HS-27A (cell line): ENCODE measurements around the gene PPCS.
"Not testable (repeated sequence)": the region's sequence is repeated elsewhere in the genome, so short reads cannot be mapped to it uniquely, and the experiment has no call there.

Source experiments
- DNase-seq: peaks from one replicate; pipeline ENCODE4 v3.0.0-alpha.2; 2012; ENCODE audit warnings: low read depth, missing footprints

The PPCS gene

GRCh38 chr1:42453386-42453785 lies 3.0 kb upstream of the PPCS start:
- DNase-seq, result no peak

DNA sequence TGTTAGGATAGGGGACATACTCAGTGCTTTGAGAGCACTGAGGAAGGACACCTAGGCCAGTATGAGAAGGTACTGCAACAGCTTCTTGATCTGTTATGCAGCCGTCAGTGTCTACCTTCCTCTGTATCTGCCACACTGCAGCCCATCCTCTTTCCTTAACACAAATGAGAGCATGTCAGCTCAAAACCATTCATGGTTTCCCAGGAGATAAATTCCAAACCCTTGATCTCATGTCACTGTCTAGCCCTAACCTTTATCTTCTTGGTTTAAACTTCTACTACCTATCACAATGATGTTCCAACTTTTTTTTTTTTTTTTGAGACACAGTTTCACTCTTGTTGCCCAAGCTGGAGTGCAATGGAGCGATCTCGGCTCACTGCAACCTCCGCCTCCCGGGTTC lies 1.9 kb upstream of the PPCS start:
- no peak for DNase-seq

DNA sequence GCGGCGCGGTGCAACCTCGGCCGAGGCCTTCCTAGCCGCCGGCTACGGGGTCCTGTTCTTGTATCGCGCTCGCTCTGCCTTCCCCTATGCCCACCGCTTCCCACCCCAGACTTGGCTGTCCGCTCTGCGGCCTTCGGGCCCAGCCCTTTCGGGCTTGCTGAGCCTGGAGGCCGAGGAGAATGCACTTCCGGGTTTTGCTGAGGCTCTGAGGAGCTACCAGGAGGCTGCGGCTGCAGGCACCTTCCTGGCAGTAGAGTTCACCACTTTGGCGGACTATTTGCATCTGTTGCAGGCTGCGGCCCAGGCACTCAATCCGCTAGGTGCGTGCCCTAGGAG lies 379 bp downstream of the PPCS start:
- peak; percentile 12 for DNase-seq

DNA sequence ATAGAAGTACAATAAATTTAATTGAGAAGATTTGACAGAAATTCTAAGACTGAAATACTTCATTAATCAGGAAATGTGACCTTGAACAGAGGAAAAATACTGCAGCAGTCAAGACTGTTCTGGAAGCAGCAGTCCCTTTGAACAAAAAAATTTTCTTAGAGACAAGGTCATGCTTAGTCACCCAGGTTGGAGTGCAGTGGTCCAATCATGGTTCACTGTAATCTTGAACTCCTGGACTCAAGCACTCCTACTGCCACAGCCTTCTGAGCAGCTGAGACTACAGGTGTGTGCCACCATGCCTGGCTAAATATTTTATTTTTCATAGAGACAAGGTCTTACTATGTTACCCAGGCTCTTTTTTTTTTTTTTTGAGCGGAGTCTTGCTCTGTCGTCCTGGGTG lies 4.9 kb downstream of the PPCS start:
- no peak for DNase-seq

- peak; percentile 92 for DNase-seq
These were observed 6.8 kb downstream of the PPCS start, which contains the start of gene CCDC30 for GRCh38 chr1:42462828-42463763. Gene CCDC30, plus strand, starts transcription at chr1:42463286. Its CDS starts 17,266 bp downstream, at chr1:42480552.

DNA sequence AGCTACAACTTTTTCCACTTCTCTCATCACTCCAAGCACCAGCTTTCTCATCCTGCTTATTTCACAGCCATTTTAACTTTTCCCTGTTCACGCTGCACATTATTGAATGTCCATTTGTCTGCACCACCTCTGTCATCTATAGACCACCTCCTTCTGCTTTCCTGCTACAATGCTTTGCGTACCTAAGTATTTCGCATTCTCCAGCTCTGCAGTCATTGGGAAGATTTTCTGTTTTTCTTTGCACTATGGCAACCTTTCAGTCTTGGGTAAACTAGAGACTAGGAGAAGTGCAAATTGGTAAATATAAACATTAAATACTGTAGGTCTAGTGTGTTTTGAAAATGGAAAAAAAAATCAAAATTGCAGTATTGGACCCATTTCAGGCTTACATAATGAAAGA lies 7.6 kb downstream of the PPCS start:
- DNase-seq, result no peak

- DNase-seq, result no peak
These were observed 9.7 kb downstream of the PPCS start for GRCh38 chr1:42466030-42466429.

DNA sequence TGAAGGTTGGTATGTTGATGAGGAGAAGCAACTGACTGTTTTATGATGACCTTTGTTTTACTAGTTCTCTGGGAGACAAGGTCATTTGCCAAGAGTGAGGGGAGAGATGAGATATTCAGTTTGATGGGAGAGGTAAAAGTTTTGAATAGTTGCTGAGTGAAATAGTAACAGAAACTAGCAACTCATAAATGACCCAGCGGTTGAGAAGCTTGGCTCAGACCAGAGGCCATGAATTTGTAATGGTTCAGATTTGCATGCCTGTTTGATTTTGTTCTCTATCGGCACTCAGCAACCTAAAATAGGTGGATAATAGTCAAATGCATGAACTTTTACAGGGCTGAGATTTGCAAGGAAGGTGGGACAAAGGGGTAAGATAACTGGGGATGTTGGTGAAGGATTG lies 13.4 kb downstream of the PPCS start:
- no peak for DNase-seq

DNA sequence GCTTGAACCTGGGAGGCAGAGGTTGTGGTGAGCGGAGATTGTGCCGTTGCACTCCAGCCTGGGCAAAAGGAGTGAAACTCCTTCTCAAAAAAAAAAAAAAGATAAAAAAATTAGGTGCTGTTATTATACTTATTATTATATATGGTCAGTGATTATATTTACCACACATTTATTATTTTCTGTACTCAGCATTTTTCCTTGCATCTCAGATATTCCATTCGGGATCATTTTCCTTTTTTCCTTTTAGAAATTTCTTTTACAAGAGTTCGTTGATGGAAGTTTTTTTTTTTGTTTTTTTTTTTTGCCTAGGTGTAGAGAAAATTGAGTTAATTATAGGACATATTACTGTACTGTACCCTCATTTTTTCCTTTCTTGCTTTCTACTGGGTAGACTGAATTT lies 20.3 kb downstream of the PPCS start:
- DNase-seq, result no peak

DNA sequence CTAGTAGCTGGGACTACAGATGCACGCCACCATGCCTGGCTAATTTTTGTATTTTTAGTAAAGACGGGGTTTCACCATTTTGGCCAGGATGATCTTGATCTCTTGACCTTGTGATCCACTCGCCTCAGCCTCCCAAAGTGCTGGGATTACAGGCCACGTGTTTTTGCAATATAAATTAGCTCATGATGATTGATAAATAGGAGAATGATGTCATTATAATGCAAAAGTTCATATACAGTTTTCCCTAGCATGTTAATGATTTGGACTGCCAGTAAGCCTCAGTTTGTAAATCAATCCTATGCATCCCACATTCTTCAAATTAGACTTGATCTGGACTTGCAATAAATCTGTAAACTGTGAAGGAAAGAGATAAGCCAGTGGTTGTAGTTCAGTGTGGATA lies 21.0 kb downstream of the PPCS start:
- not testable (repeated sequence) for DNase-seq

- DNase-seq, result no peak
These were observed 21.4 kb downstream of the PPCS start for GRCh38 chr1:42477775-42478174.

GRCh38 chr1:42479621-42480020 lies 23.3 kb downstream of the PPCS start:
- DNase-seq, result peak; percentile 17

DNA sequence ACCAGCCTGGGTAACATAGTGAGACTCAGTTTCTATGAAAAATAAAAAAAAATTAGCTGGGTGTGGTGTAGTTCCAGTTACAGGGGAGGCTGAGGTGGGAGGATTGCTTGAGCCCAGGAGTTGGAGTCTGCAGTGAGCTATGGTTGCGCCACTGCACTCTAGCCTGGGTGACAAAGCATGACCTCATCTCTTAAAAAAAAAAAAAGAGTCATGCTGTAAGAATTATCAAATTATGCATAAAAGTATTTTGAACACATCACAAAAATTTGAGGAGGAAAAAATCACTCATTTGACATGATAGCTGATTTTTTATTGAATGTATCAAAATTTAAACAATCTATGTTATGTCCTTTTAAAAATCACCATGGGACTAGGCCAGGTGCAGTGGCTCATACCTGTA lies 24.6 kb downstream of the PPCS start:
- no peak for DNase-seq

DNA sequence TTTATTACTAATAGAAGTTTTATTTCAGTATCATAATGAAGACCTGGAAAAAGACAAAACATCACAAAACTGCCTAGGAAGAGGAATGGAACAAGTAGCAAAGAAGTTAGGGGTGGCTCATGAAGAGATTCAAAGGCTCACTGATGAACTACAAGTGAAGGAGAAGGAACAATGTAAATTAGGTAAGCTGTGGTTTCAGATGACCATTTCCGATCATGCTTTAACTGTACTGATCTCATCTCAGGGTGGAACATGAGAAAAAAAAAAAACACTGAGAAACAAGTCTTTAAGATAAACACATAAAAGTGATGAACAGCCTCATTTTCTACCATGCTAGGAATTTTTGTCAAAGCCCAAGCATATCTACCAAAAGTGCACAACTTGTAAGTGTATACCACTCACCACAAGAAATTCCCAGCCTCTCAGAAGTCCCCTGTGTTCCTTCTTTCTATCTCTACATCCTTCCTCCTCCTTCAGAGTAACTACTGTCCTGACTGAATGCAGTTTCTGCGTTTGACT lies 26.4 kb downstream of the PPCS start:
- DNase-seq, result no peak

- DNase-seq, result peak; percentile 61
These were observed 28.0 kb downstream of the PPCS start for GRCh38 chr1:42484382-42484781.

- no peak for DNase-seq
These were observed 33.9 kb downstream of the PPCS start for GRCh38 chr1:42490237-42490636.

GRCh38 chr1:42502031-42502430 lies 45.7 kb downstream of the PPCS start:
- DNase-seq, result not testable (repeated sequence)

DNA sequence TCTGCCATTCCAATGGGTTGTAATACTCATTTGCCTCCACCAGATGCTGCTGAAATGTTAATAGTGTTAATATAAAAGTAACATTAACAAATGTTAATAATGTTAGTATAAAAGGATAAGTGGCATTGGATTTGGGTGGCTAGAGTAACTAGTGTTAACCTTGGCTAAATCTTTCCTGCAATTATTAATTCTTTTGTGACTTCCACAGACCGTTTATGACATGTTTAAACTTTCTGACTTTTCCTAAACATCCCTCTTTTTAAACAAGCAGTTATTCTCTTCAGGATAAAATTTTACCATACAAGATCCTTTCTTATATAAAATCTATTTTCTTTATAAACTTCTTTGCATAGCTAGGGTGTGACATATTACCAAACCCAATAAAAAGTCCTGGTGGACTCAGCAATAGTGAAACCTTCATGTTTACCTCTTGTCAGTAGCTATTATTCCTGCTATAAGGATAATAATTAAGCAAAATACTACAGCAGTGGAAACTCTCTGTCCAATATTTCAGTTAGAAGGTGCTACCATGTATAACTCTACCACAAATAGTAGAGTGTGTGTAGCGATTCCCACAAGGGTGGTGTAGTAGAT lies 48.3 kb downstream of the PPCS start:
- DNase-seq, result no peak

GRCh38 chr1:42506576-42506975 lies 50.2 kb downstream of the PPCS start:
- no peak for DNase-seq
